NCI-H2107 treated with DMSO at 0.1 percent for 48 hours (cell line): ENCODE measurements around the gene RMRP.
"Not testable (repeated sequence)": the region's sequence is repeated elsewhere in the genome, so short reads cannot be mapped to it uniquely, and the experiment has no call there.

Experiments
- DNase-seq: peaks from one replicate; lab custom pipeline; 2025; ENCODE audit not compliant: unreplicated experiment; lab: John Stamatoyannopoulos, UW

The RMRP gene

DNA sequence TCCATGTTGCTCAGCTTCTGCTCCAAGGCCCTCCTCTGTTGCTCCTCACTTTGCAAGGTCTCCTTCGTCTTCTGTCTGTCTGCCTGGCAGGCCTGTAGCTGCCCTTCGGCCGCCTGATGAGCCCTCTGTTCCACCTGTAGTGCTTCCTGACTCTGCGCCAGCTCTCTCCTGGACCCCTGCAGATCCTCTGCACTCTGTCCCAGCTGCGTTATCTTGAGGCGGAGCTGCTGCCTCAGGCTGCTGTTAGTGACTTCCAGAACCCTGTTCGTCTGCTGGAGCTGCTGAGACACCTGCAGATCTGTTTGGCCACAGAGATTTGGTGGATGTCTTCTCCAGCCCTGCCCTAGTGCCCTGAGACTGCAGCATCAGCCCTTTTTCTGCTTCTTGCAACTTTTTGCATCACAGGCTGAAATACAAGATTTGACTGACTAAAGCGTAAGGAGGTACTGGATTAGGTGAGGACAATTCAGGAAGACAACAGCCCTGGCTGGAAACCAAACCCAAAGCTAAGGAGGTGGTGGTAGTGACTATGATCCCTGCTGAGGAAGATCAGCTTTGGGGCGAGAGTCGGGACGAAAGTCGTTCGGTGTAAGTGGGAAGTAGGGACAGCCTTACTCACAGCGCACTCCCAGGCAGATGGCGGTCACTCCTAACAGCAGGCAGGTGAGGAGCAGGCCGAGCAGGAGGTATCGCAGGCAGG is 41.7 kb downstream of the RMRP start:
- no peak for DNase-seq

- no peak for DNase-seq
Observed at GRCh38 chr9:35612843-35613242, 45.0 kb downstream of the RMRP start.

GRCh38 chr9:35612066-35612465 is 45.8 kb downstream of the RMRP start:
- DNase-seq = not testable (repeated sequence)

- no peak for DNase-seq
Observed at GRCh38 chr9:35611230-35611797, 46.5 kb downstream of the RMRP start.

DNA sequence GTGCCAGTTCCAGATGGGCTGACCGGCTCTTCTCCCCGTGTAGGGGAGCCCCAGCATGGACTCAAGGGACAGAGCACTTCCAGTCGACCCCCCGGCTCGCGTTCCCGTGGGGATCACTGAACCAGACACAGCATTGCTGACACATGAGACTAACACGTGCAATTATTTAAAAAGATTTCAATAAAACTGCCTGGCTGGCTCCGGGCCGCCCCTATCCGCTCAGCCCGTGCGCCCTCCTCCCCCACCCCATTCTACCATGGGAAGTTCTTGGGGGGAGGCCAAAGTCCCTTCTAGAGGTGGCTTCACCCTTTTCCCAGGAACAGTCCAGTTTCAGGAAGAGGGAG is 48.0 kb downstream of the RMRP start:
- DNase-seq = no peak

- no peak for DNase-seq
Observed at GRCh38 chr9:35609001-35609819, 48.6 kb downstream of the RMRP start.

GRCh38 chr9:35608221-35608620 is 49.6 kb downstream of the RMRP start:
- DNase-seq = no peak
